OCI-LY7 (cell line): ENCODE results near the gene TELO2. TPM values are rescaled to one million over a fixed set of nuclear protein-coding genes. Genes with fewer than 3 reads are reported as not detected.

Experiments used
- BruUV-seq: library from RNA; stranded (reverse); fragments of 400-500 nt; replicated peaks from 2 replicates; lab custom pipeline; 2021; lab: Mats Ljungman, UMichigan
- CTCF ChIA-PET: fragments of 300-600 bp; sonication (Branson Sonifier 250); formaldehyde crosslinking; loops from one replicate; lab custom pipeline; 2022; ENCODE audit warnings: antibody characterized with exemption; ENCODE audit not compliant: unreplicated experiment; lab: Charles Lee
- POLR2A ChIA-PET: fragments of 300-600 bp; sonication (Branson Sonifier 250); formaldehyde crosslinking; loops from one replicate; lab custom pipeline; 2022; ENCODE audit warnings: antibody characterized with exemption; lab: Charles Lee
- DNase-seq: peaks from one replicate; pipeline ENCODE4 v3.0.0-alpha.2; 2015; ENCODE audit warnings: low spot score
- H2AFZ ChIP-seq: fragments of 200-600 bp; sonication (generic), shearing (Covaris generic); 2 replicates; pipeline ENCODE4 v1.6.1; 2014; ENCODE audit warnings: mild to moderate bottlenecking, antibody characterized with exemption, low read length, moderate library complexity
- H3K27ac ChIP-seq: fragments of 200-600 bp; sonication (generic); 2 replicates; pipeline ENCODE4 v1.5.1; 2014; ENCODE audit warnings: mixed run types, low read depth, mild to moderate bottlenecking, moderate library complexity, low read length, inconsistent platforms; ENCODE audit not compliant: poor library complexity, severe bottlenecking
- H3K36me3 ChIP-seq: fragments of 200-600 bp; sonication (generic); 2 replicates; pipeline ENCODE4 v1.6.1; 2014; ENCODE audit warnings: mild to moderate bottlenecking, antibody characterized with exemption, low read length, moderate library complexity, mixed read lengths; ENCODE audit not compliant: insufficient read depth
- H3K4me1 ChIP-seq: fragments of 200-600 bp; sonication (generic); 2 replicates; pipeline ENCODE4 v1.5.1; 2014; ENCODE audit warnings: mild to moderate bottlenecking, low read length; ENCODE audit not compliant: insufficient read depth, poor library complexity, severe bottlenecking
- H3K4me2 ChIP-seq: fragments of 200-600 bp; sonication (generic); 2 replicates; pipeline ENCODE4 v1.6.1; 2014; ENCODE audit warnings: mild to moderate bottlenecking, low read length
- H3K4me3 ChIP-seq: fragments of 200-600 bp; sonication (generic); 2 replicates; pipeline ENCODE4 v1.5.1; 2014; ENCODE audit warnings: mild to moderate bottlenecking, low read depth, low read length; ENCODE audit not compliant: poor library complexity, severe bottlenecking
- H3K79me2 ChIP-seq: fragments of 200-600 bp; sonication (generic); 2 replicates; pipeline ENCODE4 v1.6.1; 2016; ENCODE audit warnings: low read depth, mild to moderate bottlenecking, low read length, moderate library complexity, mixed read lengths; ENCODE audit not compliant: insufficient read depth
- H3K9me2 ChIP-seq: fragments of 200-600 bp; sonication (generic); 2 replicates; pipeline ENCODE4 v1.6.1; 2016; ENCODE audit warnings: mild to moderate bottlenecking, low read length, mixed read lengths; ENCODE audit not compliant: insufficient read depth
- H3K9me3 ChIP-seq: fragments of 200-600 bp; sonication (generic); 2 replicates; pipeline ENCODE4 v1.6.1; 2014; ENCODE audit warnings: mild to moderate bottlenecking, mixed run types, low read length, mixed read lengths
- H4K20me1 ChIP-seq: fragments of 200-600 bp; sonication (generic); 2 replicates; pipeline ENCODE4 v1.6.1; 2014; ENCODE audit warnings: mild to moderate bottlenecking, antibody characterized with exemption, low read length, moderate library complexity, mixed read lengths; ENCODE audit not compliant: insufficient read depth
- CTCF ChIP-seq: fragments of 200-600 bp; sonication (generic); conservative IDR thresholded peaks from 2 replicates; pipeline ENCODE4 v1.5.1; 2014; ENCODE audit warnings: mild to moderate bottlenecking, antibody characterized with exemption, low read length, moderate library complexity, mixed read lengths
- EZH2phosphoT487 ChIP-seq: fragments of 200-600 bp; sonication (generic); IDR thresholded peaks from 2 replicates; pipeline ENCODE4 v1.6.1; 2018; ENCODE audit warnings: low read depth, borderline replicate concordance, mild to moderate bottlenecking, mixed run types, antibody characterized with exemption, low read length, moderate library complexity, mixed read lengths
- intact Hi-C: fragments of 100-400 bp; cut with micrococcal nuclease; formaldehyde crosslinking; loops from one replicate; pipeline ENCODE4 v1.10.0; 2022; ENCODE audit not compliant: unreplicated experiment
- total RNA-seq, 2 experiments: library from RNA; depleted of rRNA in 1 of 2; stranded (reverse); fragments of >200 nt in 1 of 2; shearing (Covaris generic) in 1 of 2; gene quantifications; 2 replicates each; pipeline ENCODE4 v1.2.3, GENCODE V29; 2014 to 2022

Gene TELO2
- total RNA-seq, 2 experiments from 2014 or later = 58.2 to 70.1 TPM

- Histone ChIP-seq H3K36me3 (no peaks in the 10 kb centered on the region), H3K9me3 (no peaks in the 10 kb centered on the region), H3K4me2 (no peak overlapping the region), H3K27ac (no peak overlapping the region), H3K4me1 (no peaks in the 10 kb centered on the region), H3K4me3 (no peak overlapping the region), H3K9me2 (no peaks in the 10 kb centered on the region), H4K20me1 (no peaks in the 10 kb centered on the region), H3K79me2 (no peaks in the 10 kb centered on the region), H2AFZ (no peak overlapping the region)
- ChIA-PET POLR2A (no interaction called here), CTCF (no interaction called here)
- BruUV-seq = no TSS peak
- DNase-seq = no peak
- intact Hi-C loops = no loop called here
- no peak for TF ChIP-seq CTCF
- no peak for TF ChIP-seq EZH2phosphoT487
Observed at GRCh38 chr16:1557576-1557975, 64.4 kb downstream of the TELO2 start.

DNA sequence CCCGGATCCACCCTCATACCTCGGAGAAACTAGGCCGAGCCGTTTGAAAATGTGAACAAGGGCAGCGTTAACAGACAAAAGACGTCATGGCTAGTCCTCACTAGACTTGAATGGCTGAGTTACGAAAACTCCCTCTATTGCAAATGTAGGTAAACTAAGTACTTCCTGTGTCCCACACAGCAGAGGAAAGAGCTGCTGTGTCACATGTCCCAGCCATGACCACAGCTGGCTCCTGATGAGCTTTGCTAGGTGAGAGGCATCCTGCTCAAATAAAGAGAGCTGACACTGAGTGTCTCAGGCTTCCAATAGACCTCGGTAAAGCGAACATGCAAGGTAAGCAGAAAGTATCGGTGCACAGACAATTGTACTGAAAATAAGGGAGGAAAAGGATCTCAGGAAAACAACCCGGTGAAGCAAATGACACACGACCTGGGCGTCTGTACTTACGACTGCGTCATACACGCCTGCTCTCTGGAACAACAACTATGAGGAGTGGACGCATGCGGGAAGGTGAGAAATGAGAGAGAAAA is 66.4 kb downstream of the TELO2 start:
- Histone ChIP-seq H3K4me3 (no peak overlapping the region), H3K4me1 (no peaks in the 10 kb centered on the region), H3K4me2 (no peak overlapping the region), H3K27ac (no peak overlapping the region), H2AFZ (no peak overlapping the region), H3K9me2 (no peaks in the 10 kb centered on the region), H3K36me3 (no peaks in the 10 kb centered on the region), H4K20me1 (no peaks in the 10 kb centered on the region), H3K79me2 (no peaks in the 10 kb centered on the region), H3K9me3 (no peaks in the 10 kb centered on the region)
- intact Hi-C loops = no loop called here
- TF ChIP-seq CTCF (no peak), EZH2phosphoT487 (no peak)
- POLR2A ChIA-PET = no interaction called here
- no TSS peak for BruUV-seq
- no peak for DNase-seq
- CTCF ChIA-PET = no interaction called here

Other genes with a start within 250 kb of the TELO2 start
- not detected in 2 replicates for gene TPSD1, start 237.3 kb upstream of the TELO2 start, total RNA-seq (2014; rRNA removed; shearing (Covaris generic))
- gene TPSD1, start 237.3 kb upstream of the TELO2 start, total RNA-seq (2022) = not detected in 2 replicates
- gene UBE2I, start 183.7 kb upstream of the TELO2 start, total RNA-seq (2014; rRNA removed; shearing (Covaris generic)) = 122 and 126 TPM in 2 replicates
- 323 and 349 TPM in 2 replicates for gene UBE2I, start 183.7 kb upstream of the TELO2 start, total RNA-seq (2022)
- gene BAIAP3, start 159.7 kb upstream of the TELO2 start, total RNA-seq (2014; rRNA removed; shearing (Covaris generic)) = 2.9 and 6.3 TPM in 2 replicates
- gene BAIAP3, start 159.7 kb upstream of the TELO2 start, total RNA-seq (2022) = 2.4 and 3.2 TPM in 2 replicates
- 75.8 and 99.4 TPM in 2 replicates for gene TSR3, start 141.5 kb upstream of the TELO2 start, total RNA-seq (2014; rRNA removed; shearing (Covaris generic))
- gene TSR3, start 141.5 kb upstream of the TELO2 start, total RNA-seq (2022) = 43.5 and 47.2 TPM in 2 replicates
- 21.3 and 22.5 TPM in 2 replicates for gene GNPTG, start 141.4 kb upstream of the TELO2 start, total RNA-seq (2014; rRNA removed; shearing (Covaris generic))
- gene GNPTG, start 141.4 kb upstream of the TELO2 start, total RNA-seq (2022) = 24.1 and 26.6 TPM in 2 replicates
- 22.3 and 31.0 TPM in 2 replicates for gene UNKL, start 78.7 kb upstream of the TELO2 start, total RNA-seq (2014; rRNA removed; shearing (Covaris generic))
- gene UNKL, start 78.7 kb upstream of the TELO2 start, total RNA-seq (2022) = 33.7 and 61.3 TPM in 2 replicates
- gene UQCC4, start 72.6 kb upstream of the TELO2 start, total RNA-seq (2014; rRNA removed; shearing (Covaris generic)) = 23.2 and 36.4 TPM in 2 replicates
- gene UQCC4, start 72.6 kb upstream of the TELO2 start, total RNA-seq (2022) = 16.5 and 17.0 TPM in 2 replicates
- gene PERCC1, start 62.3 kb upstream of the TELO2 start, total RNA-seq (2014; rRNA removed; shearing (Covaris generic)) = not detected in 2 replicates
- gene PERCC1, start 62.3 kb upstream of the TELO2 start, total RNA-seq (2022) = not detected in 2 replicates
- 0.46 and 0.85 TPM in 2 replicates for gene CCDC154, start 48.8 kb upstream of the TELO2 start, total RNA-seq (2014; rRNA removed; shearing (Covaris generic))
- gene CCDC154, start 48.8 kb upstream of the TELO2 start, total RNA-seq (2022) = 1.1 and 2.5 TPM in 2 replicates
- gene CLCN7, start 18.3 kb upstream of the TELO2 start, total RNA-seq (2014; rRNA removed; shearing (Covaris generic)) = 29.6 and 31.1 TPM in 2 replicates
- gene CLCN7, start 18.3 kb upstream of the TELO2 start, total RNA-seq (2022) = 60.3 and 62.4 TPM in 2 replicates
- gene PTX4, start 4.4 kb upstream of the TELO2 start, total RNA-seq (2014; rRNA removed; shearing (Covaris generic)) = not detected in 2 replicates
- not detected in 2 replicates for gene PTX4, start 4.4 kb upstream of the TELO2 start, total RNA-seq (2022)
- gene TMEM204, start 40.3 kb downstream of the TELO2 start, total RNA-seq (2014; rRNA removed; shearing (Covaris generic)) = not detected in 2 replicates
- not detected in 2 replicates for gene TMEM204, start 40.3 kb downstream of the TELO2 start, total RNA-seq (2022)
- gene IFT140, start 118.7 kb downstream of the TELO2 start, total RNA-seq (2014; rRNA removed; shearing (Covaris generic)) = 10.2 and 14.3 TPM in 2 replicates
- gene IFT140, start 118.7 kb downstream of the TELO2 start, total RNA-seq (2022) = 21.2 and 21.9 TPM in 2 replicates
- 9.1 and 10.5 TPM in 2 replicates for gene CRAMP1, start 119.0 kb downstream of the TELO2 start, total RNA-seq (2014; rRNA removed; shearing (Covaris generic))
- gene CRAMP1, start 119.0 kb downstream of the TELO2 start, total RNA-seq (2022) = 33.6 and 33.8 TPM in 2 replicates
- 48.3 and 67.4 TPM in 2 replicates for gene JPT2, start 184.9 kb downstream of the TELO2 start, total RNA-seq (2014; rRNA removed; shearing (Covaris generic))
- 75.2 and 80.3 TPM in 2 replicates for gene JPT2, start 184.9 kb downstream of the TELO2 start, total RNA-seq (2022)
- gene MAPK8IP3, start 212.8 kb downstream of the TELO2 start, total RNA-seq (2014; rRNA removed; shearing (Covaris generic)) = 95.9 and 114 TPM in 2 replicates
- 130 and 133 TPM in 2 replicates for gene MAPK8IP3, start 212.8 kb downstream of the TELO2 start, total RNA-seq (2022)